GM19463 (cell line): Measurements from ENCODE around the gene CPAMD8.

Source experiments
- ATAC-seq: cut with Tn5 transposase; IDR thresholded peaks from one replicate; pipeline ENCODE4 v1.9.1; 2021; ENCODE audit warnings: mild to moderate bottlenecking, moderate library complexity; ENCODE audit not compliant: unreplicated experiment

CPAMD8 gene

DNA sequence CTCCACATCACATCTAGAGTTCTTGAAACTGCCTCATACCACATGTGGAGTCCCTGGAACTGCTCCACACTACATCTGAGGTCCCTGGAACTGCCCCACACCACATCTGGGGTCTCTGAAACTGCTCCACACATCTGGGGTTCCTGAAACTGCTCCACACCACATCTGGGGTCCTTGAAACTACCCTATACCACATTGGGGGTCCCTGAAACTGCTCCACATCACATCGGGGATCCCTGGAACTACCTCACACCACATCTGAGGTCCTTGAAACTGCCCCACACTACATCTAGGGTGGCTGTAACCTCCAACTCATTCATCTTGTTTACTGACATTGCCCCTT lies 104.0 kb downstream of the CPAMD8 start:
- ATAC-seq, result no peak

DNA sequence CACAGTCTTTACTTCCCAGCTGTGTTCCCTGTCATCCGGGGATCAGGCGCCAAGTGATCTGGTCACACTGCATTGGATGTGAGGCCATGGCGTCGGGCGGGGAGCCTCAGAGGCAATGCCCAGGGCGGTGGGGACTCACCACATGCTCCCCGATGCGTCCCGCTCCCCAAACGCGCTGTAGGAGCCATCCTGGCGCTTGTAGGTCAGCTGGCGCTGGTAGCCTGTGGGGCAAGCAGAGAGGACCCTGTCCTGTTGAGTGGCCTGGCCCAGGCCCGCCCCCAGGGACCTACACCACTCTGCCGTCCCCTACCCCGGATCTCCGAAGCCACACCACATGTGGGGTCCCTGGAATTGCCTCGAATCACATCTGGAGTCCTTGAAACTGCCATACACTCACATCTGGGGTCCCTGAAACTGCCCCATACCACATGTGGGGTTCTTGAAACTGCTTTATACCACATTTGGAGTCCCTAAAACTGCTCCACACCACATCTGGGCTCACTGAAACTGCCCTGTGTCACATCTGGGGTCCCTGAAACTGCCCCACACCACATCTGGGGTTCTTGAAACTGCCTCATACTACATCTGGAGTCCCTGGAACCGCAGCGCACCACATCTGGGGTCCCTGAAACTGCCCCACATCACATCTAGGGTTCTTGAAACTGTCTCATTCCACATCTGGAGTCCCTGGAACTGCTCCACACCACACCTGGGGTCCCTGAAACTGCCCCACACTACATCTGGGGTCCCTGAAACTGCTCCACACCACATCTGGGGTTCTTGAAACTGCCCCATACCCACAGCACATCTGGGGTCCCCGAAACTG lies 104.6 kb downstream of the CPAMD8 start:
- ATAC-seq, result no peak

- no peak for ATAC-seq
Measured at GRCh38 chr19:16920816-16921529, 105.6 kb downstream of the CPAMD8 start.

- no peak for ATAC-seq
Measured at GRCh38 chr19:16919496-16919895, 107.1 kb downstream of the CPAMD8 start.

DNA sequence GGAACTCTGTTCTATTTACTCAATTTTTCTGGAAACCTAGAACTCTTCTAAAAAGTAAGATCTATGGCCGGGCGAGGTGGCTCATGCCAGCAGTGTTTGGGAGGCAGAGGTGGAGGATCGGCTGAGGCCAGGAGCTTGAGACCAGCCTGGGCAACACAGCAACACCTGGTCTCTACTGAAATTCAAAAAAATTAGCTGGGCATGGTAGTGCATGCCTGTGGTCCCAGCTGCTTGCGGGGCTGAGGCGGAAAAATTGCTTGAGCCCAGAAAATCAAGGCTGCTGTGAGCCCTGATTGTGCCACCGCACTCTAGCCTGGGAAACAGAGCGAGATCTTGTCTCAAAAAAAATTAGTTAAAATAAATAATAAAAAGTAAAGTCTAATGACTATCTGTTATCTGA lies 109.2 kb downstream of the CPAMD8 start:
- ATAC-seq, result no peak

- ATAC-seq, result no peak
Measured at GRCh38 chr19:16915734-16916133, 110.9 kb downstream of the CPAMD8 start.

DNA sequence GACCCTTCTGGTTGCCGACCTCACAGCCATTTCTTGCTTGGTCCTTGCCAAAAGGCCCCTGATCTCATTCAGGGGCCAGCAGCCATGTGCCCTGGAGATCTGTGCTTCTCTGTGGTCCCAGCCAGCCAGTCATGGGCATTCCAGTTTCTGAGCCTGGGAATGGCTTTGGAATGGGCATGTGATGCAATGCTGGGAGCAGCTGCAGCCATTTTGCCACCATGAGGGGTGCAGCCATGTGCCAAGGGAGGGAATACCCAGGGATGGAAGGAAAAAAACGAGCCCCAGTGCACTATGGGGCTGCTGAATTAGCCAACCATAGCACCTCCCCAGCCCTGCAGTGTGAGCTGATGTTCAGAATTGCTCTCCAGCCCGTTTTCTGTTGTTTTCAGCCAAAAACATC lies 111.5 kb downstream of the CPAMD8 start:
- no peak for ATAC-seq

DNA sequence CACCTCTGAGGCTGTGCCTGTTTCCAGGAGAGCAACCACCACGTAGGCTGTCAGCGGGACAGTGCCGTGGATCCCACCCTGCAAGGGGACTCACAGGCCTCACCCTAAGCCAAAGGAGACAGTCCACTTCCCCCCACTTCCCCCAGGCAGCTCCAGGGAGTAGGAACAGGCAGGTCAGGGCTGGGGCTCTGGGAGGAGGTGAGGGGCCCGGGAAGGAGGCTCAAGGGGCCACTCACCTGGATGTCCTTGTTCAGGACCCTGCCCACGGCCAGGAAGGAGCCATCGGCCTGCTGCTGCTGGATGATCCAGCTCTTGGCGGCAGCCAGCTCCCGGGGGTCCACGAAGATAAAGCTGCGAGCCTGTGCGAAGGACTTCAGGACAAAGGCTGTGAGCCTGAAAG lies 112.2 kb downstream of the CPAMD8 start:
- ATAC-seq, result no peak

DNA sequence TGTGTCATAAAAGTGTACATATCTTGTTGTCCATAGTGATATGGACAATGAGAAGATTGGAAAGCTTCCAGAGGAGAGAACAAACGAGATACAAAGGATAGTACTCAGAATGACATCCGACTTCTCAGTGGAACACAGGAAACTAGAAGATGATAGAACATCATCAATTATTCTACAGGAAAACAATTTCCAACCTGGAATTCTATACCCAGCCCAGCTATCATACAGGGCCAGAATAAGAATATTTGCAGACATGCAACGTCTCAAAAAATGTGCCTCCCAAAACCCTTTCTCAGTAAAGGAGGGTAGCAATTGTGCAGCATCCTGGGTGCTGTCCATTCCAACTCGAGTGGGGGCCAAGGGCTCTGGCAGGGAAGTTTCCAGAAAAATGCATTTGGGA lies 113.8 kb downstream of the CPAMD8 start:
- ATAC-seq, result no peak

GRCh38 chr19:16911046-16911445 lies 115.6 kb downstream of the CPAMD8 start:
- no peak for ATAC-seq

GRCh38 chr19:16908759-16909158 lies 117.9 kb downstream of the CPAMD8 start:
- no peak for ATAC-seq

DNA sequence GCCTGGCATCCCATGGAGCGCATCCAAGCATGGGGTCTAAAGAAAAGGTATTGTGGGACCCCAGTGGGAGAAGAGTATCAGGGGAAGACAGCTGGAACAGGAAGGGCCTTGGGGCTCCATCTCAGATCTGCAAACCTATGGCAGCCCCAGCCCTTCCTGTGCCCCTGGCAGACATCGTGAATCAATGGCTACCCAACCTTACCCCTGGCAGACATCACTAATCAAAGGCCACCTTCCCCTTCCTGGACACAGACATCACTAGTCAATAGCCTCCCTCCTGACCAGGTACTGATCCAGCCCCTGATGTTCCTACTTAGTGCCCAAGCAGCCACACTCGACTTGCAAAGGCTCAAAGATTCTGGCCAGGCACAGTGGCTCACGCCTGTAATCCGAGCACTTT lies 122.0 kb downstream of the CPAMD8 start:
- ATAC-seq, result no peak

DNA sequence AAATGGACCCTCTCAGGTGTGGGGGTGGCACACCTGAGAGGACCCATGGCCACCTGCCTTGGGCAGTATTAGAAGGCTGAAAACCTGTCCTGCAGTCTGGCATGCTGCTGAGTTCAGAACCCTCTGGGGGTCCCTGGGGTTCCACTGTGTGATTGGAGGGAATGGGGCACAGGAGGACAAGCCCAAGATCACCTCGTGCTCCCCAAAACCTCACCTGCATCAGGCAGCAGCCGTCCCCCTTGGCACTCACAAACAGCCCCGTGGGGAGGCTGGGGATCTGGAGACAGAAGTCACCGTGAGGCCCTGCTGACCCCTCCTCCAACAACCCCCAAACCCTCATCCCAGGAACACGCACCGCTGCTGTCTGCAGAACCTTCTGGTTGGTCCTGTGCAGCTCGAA lies 123.3 kb downstream of the CPAMD8 start:
- no peak for ATAC-seq

- ATAC-seq, result no peak
Measured at GRCh38 chr19:16902545-16902944, 124.1 kb downstream of the CPAMD8 start.

- ATAC-seq, result no peak
Measured at GRCh38 chr19:16901491-16902175, 125.0 kb downstream of the CPAMD8 start.

DNA sequence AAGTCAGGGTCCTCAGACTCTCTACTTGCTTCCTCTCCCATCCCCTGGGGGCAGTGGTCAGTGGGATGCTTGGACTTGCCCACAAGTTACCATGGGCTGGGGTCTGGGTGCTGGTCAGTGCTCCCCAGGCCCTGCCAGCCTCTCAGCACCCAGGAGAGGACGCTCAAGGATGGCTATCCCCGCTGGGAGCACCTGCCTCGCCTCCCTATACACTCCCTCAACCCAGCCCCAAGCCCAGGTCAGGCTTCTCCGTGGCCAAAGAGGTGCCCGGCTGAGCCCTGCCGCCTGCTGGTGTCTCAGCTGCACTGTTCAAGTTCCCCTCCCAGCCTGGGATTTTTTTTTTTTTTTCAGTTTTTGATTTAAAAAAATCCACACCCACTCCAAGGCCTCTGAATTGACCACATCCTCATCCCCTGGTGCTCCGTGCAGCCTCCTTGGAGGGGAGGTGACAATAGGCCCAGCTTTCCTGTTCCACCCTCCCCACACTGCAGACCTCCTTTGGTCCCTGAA lies 127.0 kb downstream of the CPAMD8 start:
- ATAC-seq, result no peak

DNA sequence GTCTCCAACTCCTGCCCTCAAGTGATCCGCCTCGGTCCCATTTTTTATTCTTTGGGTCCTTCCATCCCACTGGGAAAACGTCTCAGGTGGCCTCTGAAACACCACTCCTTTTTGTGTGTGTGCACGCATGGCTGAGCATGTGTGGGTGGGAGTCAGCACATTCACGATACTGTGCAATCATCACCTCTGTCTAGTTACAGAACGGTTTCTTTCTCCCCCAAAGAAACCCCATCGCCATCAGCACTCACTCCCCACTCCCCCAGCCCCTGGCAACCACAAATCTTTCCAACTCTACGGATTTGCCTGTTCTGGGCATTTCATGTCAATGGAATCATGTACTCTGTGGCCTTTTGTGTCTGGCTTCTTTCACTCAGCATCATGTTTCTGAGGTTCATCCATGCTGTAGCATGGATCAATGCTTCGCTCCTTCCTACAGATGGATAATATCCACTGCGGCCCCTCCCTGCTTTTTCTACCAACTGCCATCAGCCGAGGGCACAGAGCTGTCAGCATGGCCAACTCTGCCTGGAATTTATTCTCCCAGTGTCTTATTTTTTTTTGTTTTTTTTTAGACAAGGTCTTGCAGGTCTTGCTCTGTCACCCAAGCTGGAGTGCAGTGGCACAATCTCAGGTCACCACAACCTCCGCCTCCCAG lies 128.1 kb downstream of the CPAMD8 start:
- no peak for ATAC-seq

GRCh38 chr19:16897856-16898161 lies 128.8 kb downstream of the CPAMD8 start:
- ATAC-seq, result no peak

DNA sequence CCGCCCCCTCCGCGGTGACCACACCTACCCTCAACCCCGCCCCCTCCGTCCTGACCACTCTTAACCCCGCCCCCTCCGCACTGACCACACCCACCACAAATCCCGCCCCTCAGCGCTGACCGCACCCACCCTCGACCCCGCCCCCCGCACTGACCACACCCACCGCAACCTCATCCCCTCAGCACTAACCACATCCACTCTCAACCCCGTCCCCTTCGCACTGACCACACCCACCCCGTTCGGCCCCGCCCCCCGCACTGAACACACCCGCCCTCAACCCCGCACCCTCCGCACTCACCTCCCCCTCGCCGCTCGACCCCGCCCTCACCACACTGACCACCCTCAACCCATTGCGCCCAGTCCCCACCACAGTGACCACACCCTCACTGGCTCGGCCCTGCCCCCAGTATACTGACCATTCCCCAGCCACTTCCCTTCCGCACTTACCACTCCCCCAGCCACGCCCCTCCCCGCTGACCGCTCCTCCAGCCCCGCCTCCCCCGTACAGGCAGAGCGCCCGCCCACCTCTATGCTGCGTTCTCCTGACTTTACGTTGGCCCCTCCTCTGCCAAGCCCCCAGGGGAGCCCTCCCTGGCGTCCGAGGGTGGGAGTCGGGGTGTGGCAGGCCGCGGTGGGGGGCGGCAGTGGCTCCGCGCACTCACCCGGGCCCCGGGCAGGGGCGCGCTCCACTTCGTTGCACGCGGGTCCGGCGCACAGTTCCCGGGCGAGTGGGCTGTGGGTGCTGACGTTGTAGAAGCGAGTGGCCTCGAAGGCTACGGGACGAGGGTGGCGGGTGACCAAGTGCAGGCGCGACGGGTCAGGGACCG lies 129.4 kb downstream of the CPAMD8 start:
- ATAC-seq, result peak; percentile 46
